SKM-1 treated with dmso at 0.1 percent for 144 hours (cell line): ENCODE data around the gene CFAP53.
"Not testable (repeated sequence)": the region's sequence is repeated elsewhere in the genome, so short reads cannot be mapped to it uniquely, and the experiment has no call there.

ENCODE experiments used
- DNase-seq: peaks from one replicate; lab custom pipeline; 2025; ENCODE audit not compliant: unreplicated experiment; lab: John Stamatoyannopoulos, UW

The CFAP53 gene, protein sequence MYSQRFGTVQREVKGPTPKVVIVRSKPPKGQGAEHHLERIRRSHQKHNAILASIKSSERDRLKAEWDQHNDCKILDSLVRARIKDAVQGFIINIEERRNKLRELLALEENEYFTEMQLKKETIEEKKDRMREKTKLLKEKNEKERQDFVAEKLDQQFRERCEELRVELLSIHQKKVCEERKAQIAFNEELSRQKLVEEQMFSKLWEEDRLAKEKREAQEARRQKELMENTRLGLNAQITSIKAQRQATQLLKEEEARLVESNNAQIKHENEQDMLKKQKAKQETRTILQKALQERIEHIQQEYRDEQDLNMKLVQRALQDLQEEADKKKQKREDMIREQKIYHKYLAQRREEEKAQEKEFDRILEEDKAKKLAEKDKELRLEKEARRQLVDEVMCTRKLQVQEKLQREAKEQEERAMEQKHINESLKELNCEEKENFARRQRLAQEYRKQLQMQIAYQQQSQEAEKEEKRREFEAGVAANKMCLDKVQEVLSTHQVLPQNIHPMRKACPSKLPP

DNA sequence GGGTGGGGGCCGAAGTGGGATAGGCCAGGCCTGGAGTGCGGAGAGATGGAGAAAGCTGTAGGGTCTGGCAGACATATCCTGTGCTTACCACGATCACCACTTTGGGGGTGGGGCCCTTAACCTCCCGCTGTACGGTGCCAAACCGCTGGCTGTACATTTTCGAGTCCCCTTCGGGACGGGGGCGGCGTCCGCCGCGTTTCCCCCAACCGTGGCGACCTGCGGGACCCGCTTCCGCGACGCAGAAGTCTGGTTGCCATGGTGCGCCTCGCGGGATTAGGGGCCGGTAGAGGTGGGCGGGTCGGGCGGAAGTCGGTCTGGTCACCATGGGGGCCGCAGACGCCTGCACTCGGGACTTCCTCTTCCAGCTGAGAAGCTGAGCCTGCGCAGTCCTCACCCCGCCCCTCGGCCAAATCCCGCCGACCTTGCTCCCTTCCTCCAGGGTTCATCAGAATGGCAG, at the start of gene CFAP53:
Gene CFAP53, minus strand, starts transcription at position 248 of the 457 bp plus-strand sequence. Its CDS starts 91 bp downstream, at position 157.
- peak; percentile 88 for DNase-seq

DNA sequence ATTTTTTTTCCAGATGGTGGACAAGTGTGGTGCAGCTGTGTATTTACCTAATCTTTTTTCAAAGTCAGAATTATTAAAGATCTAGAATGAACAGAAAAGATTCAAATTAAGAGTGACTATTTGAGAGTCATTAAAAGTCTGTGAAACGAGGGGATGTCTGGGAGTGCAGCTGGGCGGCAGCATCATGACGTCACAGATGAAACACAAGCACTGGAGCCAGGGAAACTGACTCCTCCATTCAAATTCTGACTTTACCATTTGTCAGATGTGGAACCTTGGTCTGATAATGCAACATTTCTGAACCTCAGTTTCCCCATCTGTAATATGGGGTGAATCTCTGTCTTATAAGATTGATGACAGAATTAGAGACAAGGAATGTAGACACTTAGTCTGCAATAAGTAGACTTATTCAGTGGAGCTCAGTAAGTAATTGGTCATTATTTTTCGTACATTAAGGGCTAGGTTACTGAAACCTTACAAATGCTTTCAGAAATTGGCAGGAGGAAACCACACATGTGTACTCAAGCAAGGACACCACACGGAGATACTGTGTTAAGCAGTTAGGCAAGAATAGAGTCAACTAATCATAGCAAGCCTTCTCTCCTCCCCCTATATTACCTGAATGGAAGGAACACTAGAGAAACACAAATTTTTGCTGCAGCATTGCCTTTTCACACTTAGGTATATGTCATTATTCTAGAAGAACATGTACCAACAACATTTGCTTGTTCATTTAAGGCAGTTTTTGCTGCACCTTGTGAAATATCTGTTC, 49.0 kb upstream of the CFAP53 start:
- no peak for DNase-seq

DNA sequence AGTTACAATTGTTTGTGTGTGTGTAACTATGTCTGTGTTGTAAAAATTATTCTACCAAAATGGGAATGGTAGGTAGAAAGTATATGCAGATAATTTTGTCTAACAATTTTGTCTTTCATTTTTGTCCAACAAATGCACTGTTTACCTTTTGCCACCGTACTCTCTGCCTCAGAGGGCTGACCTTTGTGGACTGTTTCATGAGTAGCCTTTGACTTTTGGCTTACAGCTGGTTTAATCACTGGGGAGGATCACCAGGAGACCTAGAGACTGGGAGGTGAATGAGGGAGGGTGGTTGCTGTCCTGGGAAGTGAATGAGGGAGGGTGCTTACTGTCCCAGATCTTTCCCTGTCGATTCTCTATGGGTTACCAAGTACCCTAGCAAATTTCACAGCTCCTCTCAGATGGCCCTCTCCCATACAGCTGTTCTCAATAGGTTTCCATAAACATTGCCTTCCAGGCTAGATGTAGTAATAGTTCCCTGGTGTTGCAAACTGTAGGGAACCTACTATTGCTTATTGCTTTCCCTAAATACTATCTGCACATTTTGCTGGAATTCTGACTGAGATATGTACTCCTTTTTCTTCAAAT, 47.7 kb upstream of the CFAP53 start:
- no peak for DNase-seq

DNA sequence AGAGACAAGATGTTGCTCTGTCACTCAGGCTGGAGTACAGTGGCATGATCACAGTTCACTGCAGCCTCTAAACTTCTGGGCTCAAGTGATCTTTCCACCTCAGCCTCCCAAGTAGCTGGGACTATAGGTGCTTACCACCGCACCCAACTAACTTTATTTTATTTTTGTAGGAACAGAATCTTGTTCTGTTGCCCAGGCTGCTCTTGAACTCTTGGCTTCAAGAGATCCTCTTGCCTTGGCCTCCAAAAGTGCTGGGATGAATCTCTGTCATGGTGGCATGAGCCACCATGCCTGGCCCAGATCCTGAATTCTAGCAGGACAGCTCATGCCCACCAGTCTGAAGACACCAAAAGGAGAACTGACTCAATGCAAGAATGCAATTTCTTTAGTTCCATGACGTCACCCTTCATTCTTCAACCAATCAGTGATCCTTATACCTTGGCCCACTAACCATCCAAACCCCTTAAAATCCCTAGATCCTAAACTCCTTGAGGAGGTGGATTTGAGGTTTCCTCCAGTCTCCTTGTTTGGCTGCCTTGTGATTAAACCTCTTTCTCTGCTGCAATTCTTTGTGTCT, 46.8 kb upstream of the CFAP53 start:
- DNase-seq: no peak

DNA sequence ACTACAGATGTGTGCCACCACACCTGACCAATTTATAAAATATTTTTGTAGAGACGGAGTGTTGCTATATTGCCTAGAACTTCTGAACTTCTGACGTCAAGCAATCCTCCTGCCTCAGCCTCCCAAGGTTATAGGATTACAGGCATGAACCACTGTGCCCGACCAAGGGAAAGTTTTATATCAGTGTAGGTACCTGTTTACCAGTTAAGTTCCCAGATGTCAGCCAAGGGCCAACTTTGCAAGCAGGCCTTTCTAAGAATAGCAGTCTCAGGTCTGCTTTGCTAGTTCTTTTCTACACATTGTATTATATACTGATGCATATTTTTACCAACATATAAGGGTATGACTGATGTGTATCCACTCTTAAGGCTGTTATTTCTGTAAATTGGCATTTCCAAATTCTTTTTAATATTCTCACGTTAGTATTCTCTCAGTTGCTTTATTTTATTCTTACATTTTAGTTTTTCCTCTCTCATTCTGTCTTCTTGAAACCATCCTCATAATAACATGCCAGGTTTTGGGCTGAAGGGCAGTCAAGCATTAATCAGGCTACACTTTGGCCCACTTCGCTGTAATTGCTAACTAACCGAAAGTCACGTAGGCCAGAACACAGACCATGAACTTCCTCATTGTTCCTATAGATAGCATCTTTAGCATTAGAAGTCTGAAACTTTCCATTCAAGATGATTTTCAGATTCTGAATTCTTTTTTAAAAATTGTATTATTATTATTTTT, 46.2 kb upstream of the CFAP53 start:
- no peak for DNase-seq

DNA sequence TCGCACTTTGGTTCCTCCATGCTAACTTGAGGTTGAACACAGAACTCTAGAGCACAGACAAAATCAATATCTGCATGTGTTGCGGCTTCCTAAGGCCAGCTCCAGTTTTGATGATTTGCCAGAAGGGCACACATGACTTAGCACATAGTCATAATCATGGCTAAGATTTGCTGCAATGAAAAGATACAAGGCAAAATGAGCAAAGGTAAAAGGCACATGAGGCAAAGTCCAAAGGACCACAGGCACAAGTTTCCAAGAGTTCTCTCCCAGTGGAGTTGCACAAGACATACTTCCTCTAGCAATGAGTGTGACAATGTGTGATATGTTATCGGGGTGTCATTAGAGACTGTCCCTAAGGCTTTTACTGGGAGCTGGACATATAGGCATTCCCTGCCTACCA, 45.4 kb upstream of the CFAP53 start:
- no peak for DNase-seq

DNA sequence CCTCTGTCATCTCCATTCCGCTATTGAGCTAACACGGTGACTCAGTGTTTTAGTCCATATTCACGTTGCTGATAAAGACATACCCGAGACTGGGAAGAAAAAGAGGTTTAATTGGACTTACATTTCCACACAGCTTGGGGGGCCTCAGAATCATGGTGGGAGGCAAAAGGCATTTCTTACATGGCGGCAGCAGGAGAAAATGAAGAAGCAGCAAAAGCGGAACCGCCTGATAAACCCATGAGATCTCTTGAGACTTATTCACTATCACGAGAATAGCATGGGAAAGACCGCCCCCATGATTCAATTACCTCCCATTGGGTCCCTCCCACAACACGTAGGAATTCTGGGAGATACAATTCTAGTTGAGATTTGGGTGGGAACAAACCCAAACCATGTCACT, 43.8 kb upstream of the CFAP53 start:
- no peak for DNase-seq

DNA sequence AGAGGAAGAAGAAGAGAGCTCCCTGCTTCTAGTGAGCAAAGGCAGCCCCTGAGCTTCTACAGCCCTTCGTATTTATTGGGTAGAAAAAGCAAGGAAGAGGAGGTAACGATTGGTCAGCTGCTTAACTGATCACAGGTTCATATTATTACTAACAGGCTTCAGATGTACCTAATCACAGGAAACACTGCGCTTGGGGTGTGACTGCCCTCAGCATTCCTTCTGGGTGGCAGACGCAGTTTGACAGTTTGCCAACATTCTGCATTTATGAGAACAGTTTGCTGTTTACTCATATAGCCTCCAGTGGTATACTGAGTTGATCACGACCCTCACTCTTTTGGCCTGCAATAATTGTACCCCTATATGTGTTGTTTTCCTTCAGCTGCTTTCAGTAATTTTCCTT, 42.6 kb upstream of the CFAP53 start:
- not testable (repeated sequence) for DNase-seq

DNA sequence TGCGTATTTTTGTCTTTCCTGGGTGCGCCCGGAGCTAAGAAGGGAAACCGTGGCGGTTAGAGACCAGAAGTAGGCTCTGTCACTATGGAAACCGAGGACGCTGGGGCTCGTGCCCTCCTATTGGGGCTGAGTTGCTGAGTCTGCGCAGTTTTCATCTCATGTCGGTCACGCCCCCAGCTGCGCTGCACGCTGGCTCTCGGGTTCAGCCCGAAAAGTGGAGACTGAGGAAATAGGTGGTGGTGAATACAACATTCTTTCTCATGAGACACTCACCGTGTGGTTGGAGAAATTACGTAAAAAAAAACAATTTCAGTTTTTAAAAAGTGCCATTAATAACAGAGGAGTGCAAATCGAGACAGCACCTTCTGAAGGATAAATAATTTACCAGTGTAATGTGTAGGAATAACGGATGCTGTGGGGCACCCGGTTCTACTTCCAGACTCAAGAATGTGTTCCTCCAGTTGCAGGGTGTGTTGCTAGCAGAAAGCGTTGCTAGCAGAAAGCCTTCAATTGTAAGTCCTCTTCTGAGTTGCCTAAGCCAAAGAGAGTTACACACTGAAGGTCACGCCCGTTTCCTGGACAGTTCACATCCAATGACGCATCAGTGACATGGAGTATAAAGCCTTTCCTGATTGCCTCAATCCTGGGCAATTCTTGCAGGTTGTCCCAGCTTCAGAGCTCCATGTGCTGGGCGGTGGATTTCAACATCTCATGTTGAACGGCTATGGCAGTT, 41.6 kb upstream of the CFAP53 start:
- peak; percentile 98 for DNase-seq

DNA sequence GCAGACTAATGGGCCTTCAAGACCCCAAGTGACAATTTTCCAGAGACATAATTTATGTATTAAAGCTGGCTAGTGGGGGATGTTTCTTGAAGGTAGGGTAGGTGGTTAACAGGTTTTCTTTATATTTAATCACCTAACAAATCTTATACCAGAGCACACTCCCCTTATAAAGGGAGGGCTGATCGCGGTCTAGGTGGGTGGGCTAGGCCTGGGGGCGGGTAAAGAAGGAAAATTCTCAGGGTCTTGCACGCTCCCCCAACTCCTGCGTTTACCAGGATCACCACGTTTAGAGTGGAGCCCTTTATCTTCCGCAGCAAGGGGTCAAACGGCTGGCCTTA, 41.1 kb upstream of the CFAP53 start:
- no peak for DNase-seq

DNA sequence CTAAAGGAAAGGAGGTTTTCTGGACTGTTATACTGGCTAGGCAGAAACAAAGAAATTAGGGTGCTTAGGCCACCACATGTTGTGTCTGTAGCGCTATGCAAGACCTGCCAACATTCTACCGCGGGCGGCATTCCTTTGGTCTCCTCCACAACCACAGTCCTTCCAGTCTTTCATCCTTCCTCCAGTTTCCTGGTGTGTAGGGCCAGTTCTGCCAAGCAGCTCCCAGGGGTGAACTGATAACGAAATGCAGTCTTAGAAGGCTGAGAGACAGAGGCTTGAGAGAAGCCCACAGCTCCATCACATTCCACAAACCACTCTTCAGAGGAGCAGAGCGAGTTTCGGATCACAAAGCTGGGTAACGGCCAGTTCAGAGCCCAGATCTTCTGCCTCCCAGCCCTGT, 40.6 kb upstream of the CFAP53 start:
- DNase-seq: no peak

DNA sequence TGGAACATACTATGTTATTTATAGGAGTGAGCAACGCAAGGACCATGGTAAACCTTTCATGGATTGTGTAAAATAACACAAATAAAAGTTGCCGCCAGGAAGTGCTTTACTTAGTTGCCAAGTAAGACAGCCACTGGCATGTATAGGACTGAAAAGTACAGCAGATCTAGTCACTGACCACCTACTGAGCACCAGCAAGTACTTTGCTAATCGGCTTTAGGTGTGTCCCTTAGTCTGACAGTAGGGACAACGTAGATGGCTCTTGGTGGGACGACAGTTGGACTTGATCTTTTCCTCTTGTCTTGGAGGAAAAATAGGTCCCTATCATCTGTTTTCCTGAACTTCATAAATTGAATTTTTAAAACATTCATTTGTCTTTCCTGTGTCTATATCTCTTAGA, 34.8 kb upstream of the CFAP53 start:
- DNase-seq: no peak

DNA sequence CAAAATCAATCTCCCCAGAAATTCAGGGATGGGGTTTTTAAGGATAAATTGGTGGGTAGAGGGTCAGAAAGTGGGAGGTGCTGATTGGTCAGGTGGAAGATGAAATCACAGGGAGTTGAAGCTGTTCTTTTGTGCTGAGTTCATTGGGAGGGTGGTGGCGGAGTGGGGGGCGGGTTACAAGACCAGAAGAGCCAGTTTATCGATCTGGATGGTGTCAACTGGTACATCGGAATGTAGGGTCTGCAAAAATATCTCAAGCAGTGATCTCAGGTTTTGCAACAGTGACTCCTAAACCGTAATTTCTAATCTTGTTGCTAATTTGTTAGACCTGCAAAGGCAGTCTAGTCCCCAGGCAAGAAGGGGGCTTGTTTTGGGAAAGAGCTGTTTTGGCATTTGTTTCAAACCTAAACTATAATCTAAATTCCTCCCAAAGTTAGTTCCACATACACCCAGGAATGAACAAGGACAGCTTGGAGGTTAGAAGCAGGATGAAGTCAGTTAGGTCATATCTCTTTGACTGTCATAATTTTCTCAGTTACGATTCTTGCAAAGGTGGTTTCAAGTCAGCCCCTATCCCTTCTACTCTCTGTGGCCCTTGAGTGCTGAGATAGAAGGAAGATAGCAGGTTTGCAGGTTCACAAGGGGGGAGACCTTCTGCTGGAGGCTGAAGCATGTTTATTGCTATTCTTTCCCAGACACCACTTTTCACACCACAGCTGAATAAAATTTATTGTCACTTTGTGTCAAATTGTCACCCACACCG, 33.5 kb upstream of the CFAP53 start:
- no peak for DNase-seq

DNA sequence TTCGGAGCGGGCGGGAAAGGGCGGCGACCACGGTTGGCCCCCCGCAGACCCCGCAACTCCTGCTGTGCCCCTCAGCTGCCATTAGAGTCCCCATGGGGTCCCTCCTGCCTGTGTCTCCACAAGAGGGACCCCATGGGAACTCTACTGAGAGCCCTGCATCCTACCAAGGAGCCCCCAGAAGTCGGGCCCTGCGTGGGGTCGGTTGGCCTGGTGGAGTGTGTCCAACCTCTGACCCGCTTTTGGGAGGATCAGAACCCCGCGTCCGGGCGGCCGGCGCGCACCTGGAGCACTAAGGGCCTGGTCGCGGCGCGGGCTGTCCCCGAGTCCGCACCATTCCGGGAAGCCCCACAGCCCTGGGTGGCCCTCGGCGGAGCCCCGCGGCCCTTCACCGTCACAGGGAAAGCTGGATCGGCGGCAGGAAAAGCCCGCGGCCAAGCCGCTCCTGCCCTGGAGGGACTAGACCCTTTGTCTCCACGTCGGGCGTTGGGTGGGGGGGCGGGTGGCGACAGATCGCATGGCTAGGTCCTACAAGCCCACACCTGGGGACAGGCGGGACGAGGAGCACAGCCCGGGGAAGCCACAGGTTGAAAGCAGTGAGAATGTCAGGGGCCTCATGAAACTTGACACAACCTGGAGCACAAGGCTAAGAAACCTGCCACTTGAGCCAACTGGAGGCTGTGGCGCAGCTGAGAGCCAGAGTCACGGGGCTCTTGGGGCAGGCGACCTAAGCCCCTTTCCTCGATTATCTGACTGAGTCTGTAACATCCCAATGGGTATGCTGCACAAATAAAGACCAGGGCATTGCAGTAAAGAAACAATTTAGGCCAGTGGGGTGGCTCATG, 32.4 kb upstream of the CFAP53 start:
- DNase-seq: no peak

DNA sequence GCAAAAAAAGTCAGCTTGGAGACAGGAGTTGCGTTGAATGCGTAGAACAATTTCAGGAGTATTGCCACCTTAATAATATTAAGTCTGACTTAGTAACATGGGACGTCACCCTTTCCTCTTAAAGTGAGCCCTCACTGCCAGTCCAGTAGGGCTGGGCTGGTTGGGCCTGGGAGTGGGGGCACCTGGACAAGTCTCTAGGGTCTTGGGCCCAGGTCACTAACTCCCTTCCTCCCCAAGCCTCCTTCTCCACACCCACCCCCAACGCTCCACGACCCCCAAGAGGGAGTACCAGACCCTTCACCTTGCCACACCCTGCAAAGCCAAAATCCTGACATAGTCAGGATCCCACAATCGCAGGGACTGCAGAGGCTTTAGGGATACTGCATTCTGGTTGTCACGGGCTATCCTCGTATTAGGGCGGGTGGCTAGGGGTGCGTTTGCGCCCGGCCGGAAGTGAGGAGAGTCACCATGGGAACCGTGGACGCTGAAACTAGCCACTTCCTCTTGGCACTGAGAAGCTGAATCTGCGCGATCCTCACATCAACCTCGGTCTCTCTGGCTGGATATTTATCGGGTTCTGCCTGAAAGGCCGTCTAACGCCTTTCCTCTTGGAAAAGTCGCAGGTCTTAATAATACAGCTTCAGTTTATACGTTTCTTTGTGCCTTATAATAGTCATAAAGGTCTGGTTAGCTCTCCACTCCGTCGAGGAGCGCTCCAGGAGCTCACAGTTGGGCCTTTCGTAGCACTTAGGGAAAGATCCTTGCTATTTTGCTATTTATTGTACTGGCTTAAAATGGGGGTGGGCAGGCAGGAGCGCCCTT, 31.5 kb upstream of the CFAP53 start:
- DNase-seq: peak; percentile 88

DNA sequence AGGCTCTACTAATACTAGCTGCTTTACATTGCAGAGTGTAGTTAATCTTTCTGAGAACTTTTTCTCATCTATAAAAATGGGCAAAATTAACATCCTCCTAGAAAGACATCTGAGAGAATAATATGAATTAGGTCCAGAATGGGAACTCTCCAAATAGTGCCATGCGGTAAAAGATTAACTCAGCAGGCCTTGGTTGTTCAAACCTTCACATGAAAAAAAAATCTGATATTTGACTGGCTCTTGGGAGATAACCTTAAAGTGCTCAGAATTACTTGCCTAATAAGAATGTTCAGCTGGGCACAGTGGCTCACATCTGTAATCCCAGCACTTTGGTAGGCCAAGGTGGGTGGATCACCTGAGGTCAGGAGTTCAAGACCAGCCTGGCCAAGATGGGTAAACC, 26.7 kb upstream of the CFAP53 start:
- no peak for DNase-seq

DNA sequence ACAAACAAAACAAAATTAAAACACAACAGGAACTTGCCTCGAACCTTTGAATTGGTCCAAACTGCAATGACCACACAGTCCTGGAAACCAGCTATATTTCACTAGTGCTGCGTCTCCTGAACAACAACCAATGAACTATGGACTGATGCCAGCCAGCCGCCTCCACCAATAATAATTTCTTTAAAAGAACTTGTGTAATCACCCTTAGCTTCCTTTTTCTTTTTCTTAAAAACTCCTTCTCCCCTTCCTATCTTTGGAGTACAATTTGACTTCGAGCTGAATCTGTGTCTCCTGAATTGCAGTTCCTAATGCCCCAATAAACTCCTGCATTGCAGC, 22.8 kb upstream of the CFAP53 start:
- no peak for DNase-seq
